Osteocyte (in vitro differentiated cells): ENCODE results near the gene ELOVL5. TPM values are rescaled to one million over a fixed set of nuclear protein-coding genes. Genes with fewer than 3 reads are reported as not detected.
A peak's percentile ranks its signal among the peaks of the same experiment; 100 is the strongest.
"Not testable (repeated sequence)": the region's sequence is repeated elsewhere in the genome, so short reads cannot be mapped to it uniquely, and the experiment has no call there.

Experiments
- DNase-seq: peaks from one replicate; pipeline ENCODE4 v3.0.0; 2021; ENCODE audit warnings: mixed read lengths; ENCODE audit not compliant: unreplicated experiment; ENCODE audit errors: extremely low spot score
- H3K27ac Mint-ChIP-seq: one replicate; pipeline ENCODE4 v1.8.0; 2021; ENCODE audit warnings: mild to moderate bottlenecking, mixed read lengths; ENCODE audit not compliant: unreplicated experiment
- H3K27me3 Mint-ChIP-seq: one replicate; pipeline ENCODE4 v1.8.0; 2021; ENCODE audit warnings: mixed read lengths; ENCODE audit not compliant: unreplicated experiment
- H3K36me3 Mint-ChIP-seq: one replicate; pipeline ENCODE4 v1.8.0; 2021; ENCODE audit warnings: mixed read lengths; ENCODE audit not compliant: unreplicated experiment
- H3K4me1 Mint-ChIP-seq: one replicate; pipeline ENCODE4 v1.8.0; 2021; ENCODE audit warnings: mixed read lengths; ENCODE audit not compliant: unreplicated experiment
- H3K4me3 Mint-ChIP-seq: one replicate; pipeline ENCODE4 v1.8.0; 2021; ENCODE audit warnings: mild to moderate bottlenecking, moderate library complexity, mixed read lengths; ENCODE audit not compliant: unreplicated experiment
- H3K9me3 Mint-ChIP-seq: one replicate; pipeline ENCODE4 v1.8.0; 2021; ENCODE audit warnings: mixed read lengths; ENCODE audit not compliant: unreplicated experiment
- CTCF ChIP-seq: fragments of 200-600 bp; sonication (generic); IDR thresholded peaks from 2 replicates; pipeline ENCODE4 v1.5.0; 2021; ENCODE audit warnings: antibody characterized with exemption, mild to moderate bottlenecking, moderate library complexity
- total RNA-seq: library from RNA; stranded (reverse); gene quantifications from 2 replicates; pipeline ENCODE4 v1.2.1, GENCODE V29; 2021

Gene ELOVL5
- total RNA-seq, 1 donor from 2014 or later: 89.4 TPM

GRCh38 chr6:53322188-53323029 is 26.3 kb downstream of the ELOVL5 start:
- Mint-ChIP-seq H3K27me3 (no peaks in the 10 kb centered on the region), H3K9me3 (no peaks in the 10 kb centered on the region), H3K4me3 (peak overlapping the region; percentile 44), H3K4me1 (peaks cover 66% of the 10 kb centered on the region), H3K27ac (peak overlapping the region; percentile 86), H3K36me3 (no peaks in the 10 kb centered on the region)
- no peak for DNase-seq
- TF ChIP-seq CTCF: no peak

GRCh38 chr6:53321701-53322100 is 27.0 kb downstream of the ELOVL5 start:
- peak overlapping the region; percentile 86 for H3K27ac Mint-ChIP-seq
- DNase-seq: no peak
- no peaks in the 10 kb centered on the region for H3K36me3 Mint-ChIP-seq
- H3K4me1 Mint-ChIP-seq: peaks cover 59% of the 10 kb centered on the region
- TF ChIP-seq CTCF: no peak
- H3K9me3 Mint-ChIP-seq: no peaks in the 10 kb centered on the region
- H3K27me3 Mint-ChIP-seq: no peaks in the 10 kb centered on the region
- peak overlapping the region; percentile 44 for H3K4me3 Mint-ChIP-seq

- Mint-ChIP-seq H3K36me3 (no peaks in the 10 kb centered on the region), H3K27me3 (no peaks in the 10 kb centered on the region), H3K4me1 (peaks cover 58% of the 10 kb centered on the region), H3K27ac (peak overlapping the region; percentile 86), H3K4me3 (no peak overlapping the region), H3K9me3 (no peaks in the 10 kb centered on the region)
- DNase-seq: no peak
- no peak for TF ChIP-seq CTCF
Measured at GRCh38 chr6:53320964-53321363, 27.8 kb downstream of the ELOVL5 start.

GRCh38 chr6:53318429-53318828 is 30.3 kb downstream of the ELOVL5 start:
- no peaks in the 10 kb centered on the region for H3K9me3 Mint-ChIP-seq
- H3K36me3 Mint-ChIP-seq: no peaks in the 10 kb centered on the region
- no peak overlapping the region for H3K27ac Mint-ChIP-seq
- H3K27me3 Mint-ChIP-seq: no peaks in the 10 kb centered on the region
- H3K4me3 Mint-ChIP-seq: no peak overlapping the region
- H3K4me1 Mint-ChIP-seq: peaks cover 64% of the 10 kb centered on the region
- no peak for DNase-seq
- TF ChIP-seq CTCF: no peak

GRCh38 chr6:53317861-53318260 is 30.9 kb downstream of the ELOVL5 start:
- H3K4me3 Mint-ChIP-seq: no peak overlapping the region
- H3K27ac Mint-ChIP-seq: no peak overlapping the region
- DNase-seq: no peak
- H3K27me3 Mint-ChIP-seq: no peaks in the 10 kb centered on the region
- H3K4me1 Mint-ChIP-seq: peaks cover 60% of the 10 kb centered on the region
- no peak for TF ChIP-seq CTCF
- H3K36me3 Mint-ChIP-seq: no peaks in the 10 kb centered on the region
- no peaks in the 10 kb centered on the region for H3K9me3 Mint-ChIP-seq

- H3K36me3 Mint-ChIP-seq, H3K9me3 Mint-ChIP-seq, DNase-seq, H3K4me3 Mint-ChIP-seq, H3K27ac Mint-ChIP-seq, H3K27me3 Mint-ChIP-seq: not testable (repeated sequence)
- H3K4me1 Mint-ChIP-seq: peaks cover 59% of the 10 kb centered on the region
Measured at GRCh38 chr6:53317299-53317698, 31.5 kb downstream of the ELOVL5 start.
